Fibroblast of peridontal ligament (primary cell): ENCODE data around the gene NPBWR2.
"Not testable (repeated sequence)": the region's sequence is repeated elsewhere in the genome, so short reads cannot be mapped to it uniquely, and the experiment has no call there.

Experiments
- DNase-seq: peaks from one replicate; pipeline ENCODE4 v3.0.0-alpha.2; 2010; ENCODE audit errors: extremely low read depth

Gene NPBWR2

DNA sequence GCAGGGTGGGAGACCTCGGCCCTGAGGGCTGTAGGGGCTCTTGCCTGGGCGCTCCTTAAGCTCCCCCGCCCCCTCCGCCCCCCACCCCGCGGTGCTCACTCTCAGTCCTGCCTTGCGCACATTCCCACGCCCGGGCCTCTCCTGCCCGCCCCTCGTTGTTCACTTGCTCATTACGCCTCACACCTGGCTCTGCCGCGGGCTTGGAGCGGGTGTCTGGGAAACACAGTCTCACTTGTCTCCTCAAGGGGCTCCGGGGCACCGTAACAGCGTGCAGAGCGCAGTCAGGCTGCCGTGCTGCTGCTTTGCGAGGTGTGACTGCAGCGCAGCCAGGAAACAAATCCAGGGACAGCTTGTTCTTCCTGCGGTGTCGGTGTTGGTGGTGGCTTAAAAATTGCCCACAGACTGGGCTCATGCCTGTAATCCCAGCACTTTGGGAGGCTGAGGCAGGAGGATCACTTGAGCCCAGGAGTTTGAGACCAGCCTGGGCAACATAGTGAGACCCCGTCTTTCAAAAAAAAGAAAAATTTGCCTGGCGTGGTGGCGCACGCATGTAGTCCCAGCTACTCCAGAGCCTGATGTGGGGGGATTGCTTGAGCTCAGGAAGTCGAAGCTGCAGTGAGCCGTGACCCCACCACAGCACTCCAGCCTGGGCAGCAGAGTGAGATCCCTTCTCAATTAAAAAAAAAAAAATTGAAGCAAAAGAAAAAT lies 4.6 kb downstream of the NPBWR2 start:
- DNase-seq = no peak

DNA sequence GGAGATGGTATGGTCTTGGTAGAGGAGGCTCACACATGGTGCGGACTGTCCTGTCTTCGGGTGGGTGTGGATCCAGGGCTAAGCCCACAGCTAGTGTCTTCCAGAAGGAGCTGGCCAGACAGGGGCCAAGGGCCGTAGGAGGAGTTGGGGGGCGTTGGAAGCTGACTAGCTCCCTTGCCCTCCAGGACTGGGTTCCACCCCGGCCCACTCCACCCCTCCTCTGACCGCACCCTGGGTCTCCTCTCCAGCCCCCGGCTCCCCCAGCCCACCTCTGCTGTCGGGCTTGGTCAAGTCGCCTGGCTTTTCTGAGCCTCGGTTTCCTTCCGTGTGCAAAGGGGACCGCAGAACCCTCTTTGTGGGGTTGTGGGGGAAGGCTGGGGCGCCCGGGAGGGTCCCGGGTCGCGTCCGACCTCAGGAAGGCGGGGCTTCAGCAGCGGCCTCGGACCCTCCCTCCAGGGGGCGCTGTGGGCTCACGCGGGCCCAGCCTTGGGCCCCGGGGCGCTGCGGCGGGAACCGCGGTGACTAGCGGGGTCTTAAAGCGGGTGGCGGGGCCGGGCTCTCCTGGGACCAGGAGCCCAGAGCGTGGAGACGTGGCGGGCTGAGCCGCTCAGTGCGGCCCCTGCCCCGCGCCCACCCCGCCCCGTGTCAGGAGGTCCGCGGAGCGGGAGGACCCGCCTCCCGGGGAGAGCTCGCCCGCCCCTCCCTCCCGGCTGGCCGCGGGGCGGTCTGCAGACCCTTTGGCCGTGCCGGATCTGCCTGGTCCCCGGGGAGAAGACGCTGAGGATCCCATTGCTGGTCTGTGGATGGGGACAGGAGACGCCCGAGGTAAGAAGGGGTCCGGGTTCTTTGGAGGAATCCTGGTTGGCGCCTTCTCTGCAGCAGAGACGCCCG lies 5.4 kb downstream of the NPBWR2 start:
- DNase-seq = no peak

DNA sequence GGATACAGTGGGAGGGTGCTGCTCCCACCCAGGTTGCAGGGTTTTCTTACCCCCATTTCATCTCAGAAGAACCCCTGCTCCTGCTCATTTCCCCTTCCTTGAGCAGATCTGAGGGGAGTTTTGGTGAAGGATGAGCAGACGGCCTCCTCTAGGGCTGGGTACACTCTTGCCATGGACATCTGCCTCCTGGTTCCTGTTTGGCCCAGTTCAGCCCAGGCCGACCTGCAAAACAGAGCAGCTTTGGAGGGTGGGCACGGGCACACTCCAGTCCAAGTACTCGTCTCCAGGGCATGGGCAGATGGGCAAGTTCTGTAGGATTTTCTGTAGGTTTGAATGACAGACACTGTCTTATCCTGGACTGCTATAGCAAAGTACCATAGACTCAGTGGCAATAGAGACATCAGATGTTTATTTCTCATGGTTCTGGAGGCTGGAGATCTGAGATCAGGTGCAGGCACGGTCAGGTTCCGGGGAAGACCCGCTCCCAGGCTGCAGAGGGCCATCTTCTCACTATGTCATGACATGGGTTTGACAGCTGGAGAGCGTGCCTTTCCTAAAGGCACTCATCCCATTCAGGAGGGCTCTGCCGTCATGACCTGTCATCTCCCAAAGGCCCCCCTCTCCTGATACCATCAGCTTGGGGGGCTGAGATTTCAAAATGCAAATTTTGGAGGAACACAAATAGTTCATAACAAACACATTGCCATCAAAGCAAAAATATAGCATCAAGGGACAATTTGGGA lies 6.2 kb downstream of the NPBWR2 start:
- no peak for DNase-seq

DNA sequence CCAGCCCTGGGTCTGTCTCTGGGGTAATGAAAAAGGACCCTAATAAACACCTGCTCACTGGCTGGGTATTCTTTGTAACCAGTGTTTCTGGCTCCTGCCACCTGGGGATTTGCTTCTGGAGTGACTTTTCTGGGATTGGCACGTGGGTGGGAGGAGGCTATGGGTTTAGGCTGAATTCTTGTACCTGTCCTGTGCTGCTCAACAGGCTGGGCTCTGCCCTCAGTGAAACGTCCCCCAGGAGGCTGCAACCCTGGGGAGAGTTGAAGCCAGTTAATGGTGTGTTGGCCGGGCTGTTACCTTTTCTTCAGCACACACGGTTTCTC lies 6.8 kb downstream of the NPBWR2 start:
- DNase-seq = no peak

DNA sequence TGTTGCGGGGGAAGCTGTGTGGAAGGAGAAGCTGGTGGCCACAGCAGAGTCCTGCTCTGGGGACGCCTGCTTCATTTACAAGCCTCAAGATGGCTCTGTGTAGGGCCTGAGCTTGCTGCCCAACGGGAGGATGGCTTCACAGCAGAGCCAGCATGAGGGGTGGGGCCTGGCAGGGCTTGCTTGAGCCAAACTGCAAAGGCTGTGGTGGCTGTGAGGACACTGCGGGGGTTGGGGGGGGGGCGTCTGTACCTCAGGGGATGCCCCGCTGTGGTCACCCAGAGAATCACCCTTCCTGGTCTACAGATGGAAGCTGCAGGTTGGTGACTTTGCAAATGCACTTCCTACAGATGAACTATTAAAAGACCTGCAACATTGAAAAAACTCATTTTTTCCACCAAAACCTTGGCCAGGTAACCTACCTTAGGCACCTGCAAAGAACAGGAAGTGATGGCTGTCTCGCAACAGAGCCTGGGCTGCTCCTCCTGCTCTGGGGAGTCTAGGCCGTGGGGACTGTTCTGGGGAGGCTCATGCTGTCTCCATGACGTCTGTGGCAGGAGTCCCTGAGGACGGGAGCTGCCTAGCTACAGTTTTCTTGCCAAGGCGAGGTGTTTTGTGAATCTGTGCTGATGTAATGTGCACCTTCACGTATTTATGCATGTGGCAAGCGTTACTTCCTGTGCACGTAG lies 7.3 kb downstream of the NPBWR2 start:
- no peak for DNase-seq

GRCh38 chr20:64099086-64099786 lies 8.1 kb downstream of the NPBWR2 start:
- DNase-seq = no peak

- no peak for DNase-seq
These were observed 8.8 kb downstream of the NPBWR2 start for GRCh38 chr20:64098471-64099013.

DNA sequence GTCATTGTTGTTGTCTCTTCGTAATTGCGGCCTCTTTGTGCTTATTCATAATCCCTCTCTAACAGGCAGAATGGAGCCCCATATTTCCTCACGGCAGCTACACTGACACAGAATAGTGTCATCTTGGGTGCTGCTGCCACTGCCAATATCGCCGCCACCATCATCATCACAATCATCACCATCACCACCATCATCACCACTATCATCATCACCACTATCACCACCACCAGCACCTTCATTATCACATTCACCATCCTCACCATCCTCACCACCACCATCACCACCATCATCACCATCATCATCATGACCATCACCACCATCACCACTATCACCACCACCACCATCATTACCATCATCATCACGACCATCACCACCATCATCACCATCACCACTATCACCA lies 10.8 kb downstream of the NPBWR2 start:
- no peak for DNase-seq

GRCh38 chr20:64095927-64096326 lies 11.4 kb downstream of the NPBWR2 start:
- DNase-seq = no peak

- no peak for DNase-seq
These were observed 11.9 kb downstream of the NPBWR2 start for GRCh38 chr20:64095455-64095854.

DNA sequence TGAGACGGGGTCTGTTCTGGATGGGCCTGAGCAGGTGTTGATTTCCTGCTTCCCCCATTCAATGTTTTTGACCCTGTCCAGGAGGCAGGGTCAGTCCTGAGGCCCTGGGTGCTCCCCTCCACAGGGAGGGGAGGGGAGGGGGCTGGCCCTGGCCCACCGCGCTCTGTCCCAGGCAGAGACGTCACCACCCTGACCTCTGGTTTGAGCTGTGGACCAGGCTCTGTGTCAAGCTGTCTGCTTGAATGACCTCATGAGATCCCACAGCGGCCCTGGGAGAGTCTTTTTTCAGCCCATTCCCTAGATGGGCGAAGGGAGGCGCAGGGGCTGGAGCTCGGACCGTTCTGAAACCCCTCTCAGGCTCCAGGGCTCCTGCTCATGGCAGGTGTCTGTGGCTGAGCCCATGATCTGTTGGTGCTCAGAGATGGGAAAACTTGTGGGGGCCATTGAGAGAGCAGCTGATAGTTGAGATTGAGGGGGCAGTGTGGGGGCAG lies 14.3 kb downstream of the NPBWR2 start:
- DNase-seq = no peak

- no peak for DNase-seq
These were observed 14.9 kb downstream of the NPBWR2 start for GRCh38 chr20:64092258-64093012.

DNA sequence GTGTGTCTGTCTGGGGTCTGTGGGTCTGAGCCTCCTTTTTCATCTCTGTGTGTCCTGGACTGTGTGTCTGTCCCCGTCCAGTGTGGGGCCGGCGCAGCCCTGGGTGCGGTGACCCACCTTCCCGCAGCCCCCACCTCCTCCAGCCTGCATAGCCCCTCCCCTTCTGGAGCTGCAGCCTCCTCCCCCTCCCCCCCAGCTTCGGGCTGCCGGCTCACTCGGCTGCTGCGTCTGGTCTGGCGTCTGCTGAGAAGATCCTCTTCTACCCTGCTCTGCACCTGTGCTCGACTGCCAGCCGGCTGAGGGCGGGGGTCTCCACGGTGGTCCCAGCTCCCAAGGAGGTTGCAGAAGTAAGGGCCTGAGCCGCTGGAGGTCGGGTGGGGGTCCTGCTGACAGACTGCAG lies 15.6 kb downstream of the NPBWR2 start:
- no peak for DNase-seq

DNA sequence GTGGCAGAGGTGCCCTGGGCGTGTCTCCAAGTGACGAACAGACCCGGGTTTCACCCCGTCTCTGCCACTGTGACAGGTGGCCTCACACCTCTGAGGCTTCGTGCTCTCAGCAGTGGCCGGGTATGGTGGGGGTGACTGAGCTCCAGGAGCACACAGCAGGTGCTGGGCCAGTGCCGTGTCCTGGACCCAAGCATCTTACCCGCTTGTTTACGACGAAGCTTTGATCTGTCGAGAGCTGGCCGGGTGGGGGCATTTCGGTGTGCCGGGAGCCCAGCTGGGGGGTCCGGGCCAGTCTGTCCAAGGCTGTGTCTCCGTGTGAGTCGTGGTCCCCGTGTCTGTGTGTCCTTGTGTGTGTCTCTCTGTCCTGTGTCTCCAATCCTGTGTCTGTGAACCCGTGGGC lies 16.0 kb downstream of the NPBWR2 start:
- no peak for DNase-seq

- no peak for DNase-seq
These were observed 17.2 kb downstream of the NPBWR2 start for GRCh38 chr20:64090165-64090564.

DNA sequence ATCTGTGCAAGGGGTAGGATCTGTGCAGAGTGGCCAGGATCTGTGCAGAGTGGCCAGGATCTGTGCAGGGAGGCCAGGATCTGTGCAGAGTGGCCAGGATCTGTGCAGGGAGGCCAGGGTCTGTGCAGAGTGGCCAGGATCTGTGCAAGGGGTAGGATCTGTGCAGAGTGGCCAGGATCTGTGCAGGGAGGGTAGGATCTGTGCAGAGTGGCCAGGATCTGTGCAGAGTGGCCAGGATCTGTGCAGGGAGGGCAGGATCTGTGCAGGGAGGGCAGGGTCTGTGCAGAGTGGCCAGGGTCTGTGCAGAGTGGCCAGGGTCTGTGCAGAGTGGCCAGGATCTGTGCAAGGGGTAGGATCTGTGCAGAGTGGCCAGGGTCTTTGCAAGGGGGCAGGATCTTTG lies 18.8 kb downstream of the NPBWR2 start:
- DNase-seq = not testable (repeated sequence)

- DNase-seq = not testable (repeated sequence)
These were observed 20.0 kb downstream of the NPBWR2 start for GRCh38 chr20:64087226-64087825.

DNA sequence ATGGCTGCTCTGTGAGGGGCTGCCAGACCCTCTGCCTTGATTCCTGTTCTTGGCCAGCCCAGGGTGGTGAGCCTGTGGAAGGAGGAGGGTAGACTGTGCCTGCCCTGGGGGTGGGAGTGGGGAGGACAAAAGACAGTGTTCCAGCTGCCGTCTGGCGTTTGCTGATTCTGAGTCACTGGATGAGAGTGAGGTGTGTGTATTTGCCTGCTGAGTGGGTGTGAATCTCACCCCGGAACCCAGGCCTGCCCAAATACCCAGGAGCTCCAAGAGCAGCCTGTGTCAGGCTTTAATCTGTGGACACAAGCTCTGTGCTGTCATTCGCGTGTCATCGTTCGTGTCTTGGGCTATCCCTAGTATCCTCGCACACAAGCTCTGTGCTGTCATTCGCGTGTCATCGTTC lies 20.6 kb downstream of the NPBWR2 start:
- DNase-seq = no peak

DNA sequence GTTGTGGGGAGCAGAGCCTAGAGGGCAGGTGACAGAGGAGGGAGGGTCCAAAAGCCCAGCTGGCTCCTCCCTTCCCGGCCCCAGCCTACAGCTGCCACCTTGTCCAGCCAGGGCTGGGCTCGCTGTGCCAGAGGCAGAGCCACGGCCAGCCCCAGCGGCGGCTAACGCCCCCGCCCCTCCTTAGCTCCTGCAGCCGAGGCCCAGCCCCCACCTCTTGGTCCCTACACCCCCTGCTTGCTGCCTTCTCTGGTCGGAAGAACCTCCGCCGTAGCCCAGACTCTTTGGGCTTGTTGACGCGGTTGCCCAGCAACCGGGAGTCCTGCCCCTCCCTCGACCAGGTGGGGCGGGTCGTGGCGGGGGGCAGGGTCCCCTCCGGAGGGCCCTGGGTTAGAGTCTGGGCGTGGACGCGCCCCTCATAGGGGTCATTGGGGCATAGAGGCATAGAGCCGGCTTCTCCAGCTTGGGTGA lies 22.6 kb downstream of the NPBWR2 start:
- DNase-seq = no peak
